ENCODE data around the gene MOB3B. TPM values are rescaled to one million over a fixed set of nuclear protein-coding genes. Genes with fewer than 3 reads are reported as not detected.

Gene MOB3B
- polyA plus RNA-seq, 1 experiment = 0.38 TPM

DNA sequence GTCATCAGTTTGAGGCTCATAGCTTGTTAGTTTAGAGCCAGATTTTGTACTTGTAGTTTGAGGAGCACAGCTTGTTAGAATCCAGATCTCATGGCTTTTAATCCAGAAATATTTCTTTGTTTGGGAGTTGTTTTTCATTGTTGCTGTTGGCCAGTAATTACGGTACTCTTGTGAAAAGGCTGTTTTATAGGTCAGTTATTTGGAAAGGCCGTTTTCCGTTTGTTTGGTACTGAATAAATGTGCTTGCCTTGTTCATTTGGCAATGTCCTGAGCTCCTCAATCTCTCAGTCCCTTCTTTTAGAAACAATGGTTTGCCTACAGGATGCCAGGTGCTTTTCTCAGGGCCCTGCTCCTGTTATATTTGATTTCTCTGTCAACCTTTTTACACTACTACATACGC lies 4.5 kb upstream of the MOB3B start:
- DNase-seq (ENCODE audit: low read depth, low spot score) = no peak
- H3K27me3 ChIP-seq (ENCODE audit: control insufficient read depth, insufficient read depth, low read length) = peaks cover 10% of the 10 kb centered on the region
- POLR2A ChIA-PET = no interaction called here
- H3K4me3 ChIP-seq (ENCODE audit: low read depth, low read length) = no peak overlapping the region
- no peak for TF ChIP-seq CTCF (IDR thresholded peaks at IDR 0.05; ENCODE audit: low read depth, low read length)
- no peak overlapping the region for H3K27ac ChIP-seq (ENCODE audit: low read depth, low read length)
- no peaks in the 10 kb centered on the region; the same call in 1 of the 2 replicates for H3K9me3 ChIP-seq (ENCODE audit: control insufficient read depth, insufficient read depth, low read length)
- CTCF ChIA-PET = interaction anchor here (0.7 to 3.1 kb wide), 2 partner anchors 11 to 14 kb away, joined by 3 to 13 read pairs; no protein-coding TSS in a partner anchor

- H3K27ac ChIP-seq (ENCODE audit: low read depth, low read length) = no peak overlapping the region
- no peak for TF ChIP-seq CTCF (IDR thresholded peaks at IDR 0.05; ENCODE audit: low read depth, low read length)
- POLR2A ChIA-PET = no interaction called here
- no peak overlapping the region for H3K4me3 ChIP-seq (ENCODE audit: low read depth, low read length)
- H3K27me3 ChIP-seq (ENCODE audit: control insufficient read depth, insufficient read depth, low read length) = peaks cover 17% of the 10 kb centered on the region
- CTCF ChIA-PET = interaction anchor here (0.7 to 3.1 kb wide), 4 partner anchors 12 to 200 kb away, joined by 3 to 13 read pairs (median 6); no protein-coding TSS in a partner anchor
- DNase-seq (ENCODE audit: low read depth, low spot score) = no peak
- no peaks in the 10 kb centered on the region; the same call in 1 of the 2 replicates for H3K9me3 ChIP-seq (ENCODE audit: control insufficient read depth, insufficient read depth, low read length)
These were observed 3.7 kb upstream of the MOB3B start for GRCh38 chr9:27533311-27533710.

DNA sequence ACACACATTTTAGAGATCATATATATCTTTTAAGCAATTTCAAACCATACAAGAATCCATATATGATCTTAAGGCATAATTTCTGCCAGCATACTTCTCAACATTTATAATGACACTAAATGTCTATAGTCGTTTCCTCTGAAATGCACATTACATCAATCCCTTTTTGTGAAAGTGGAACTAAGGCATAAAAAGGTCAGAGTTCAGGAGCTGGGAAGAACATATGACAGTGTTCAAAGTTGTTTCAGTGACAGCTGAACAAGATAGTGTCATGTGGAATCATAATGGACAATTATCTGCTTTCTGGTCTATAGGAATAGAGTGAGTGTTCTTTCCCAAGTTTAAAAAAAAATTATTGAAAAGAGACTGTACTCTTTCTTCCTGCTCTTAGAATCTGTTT lies 2.4 kb upstream of the MOB3B start:
- POLR2A ChIA-PET = no interaction called here
- DNase-seq (ENCODE audit: low read depth, low spot score) = no peak
- Histone ChIP-seq H3K9me3 (ENCODE audit: control insufficient read depth, insufficient read depth, low read length) (no peaks in the 10 kb centered on the region; the same call in 1 of the 2 replicates), H3K27ac (ENCODE audit: low read depth, low read length) (no peak overlapping the region), H3K4me3 (ENCODE audit: low read depth, low read length) (no peak overlapping the region), H3K27me3 (ENCODE audit: control insufficient read depth, insufficient read depth, low read length) (peaks cover 29% of the 10 kb centered on the region)
- no peak for TF ChIP-seq CTCF (IDR thresholded peaks at IDR 0.05; ENCODE audit: low read depth, low read length)
- CTCF ChIA-PET = interaction anchor here (0.6 to 3.1 kb wide), 4 partner anchors 13 to 591 kb away, joined by 4 to 13 read pairs (median 6); no protein-coding TSS in a partner anchor

DNA sequence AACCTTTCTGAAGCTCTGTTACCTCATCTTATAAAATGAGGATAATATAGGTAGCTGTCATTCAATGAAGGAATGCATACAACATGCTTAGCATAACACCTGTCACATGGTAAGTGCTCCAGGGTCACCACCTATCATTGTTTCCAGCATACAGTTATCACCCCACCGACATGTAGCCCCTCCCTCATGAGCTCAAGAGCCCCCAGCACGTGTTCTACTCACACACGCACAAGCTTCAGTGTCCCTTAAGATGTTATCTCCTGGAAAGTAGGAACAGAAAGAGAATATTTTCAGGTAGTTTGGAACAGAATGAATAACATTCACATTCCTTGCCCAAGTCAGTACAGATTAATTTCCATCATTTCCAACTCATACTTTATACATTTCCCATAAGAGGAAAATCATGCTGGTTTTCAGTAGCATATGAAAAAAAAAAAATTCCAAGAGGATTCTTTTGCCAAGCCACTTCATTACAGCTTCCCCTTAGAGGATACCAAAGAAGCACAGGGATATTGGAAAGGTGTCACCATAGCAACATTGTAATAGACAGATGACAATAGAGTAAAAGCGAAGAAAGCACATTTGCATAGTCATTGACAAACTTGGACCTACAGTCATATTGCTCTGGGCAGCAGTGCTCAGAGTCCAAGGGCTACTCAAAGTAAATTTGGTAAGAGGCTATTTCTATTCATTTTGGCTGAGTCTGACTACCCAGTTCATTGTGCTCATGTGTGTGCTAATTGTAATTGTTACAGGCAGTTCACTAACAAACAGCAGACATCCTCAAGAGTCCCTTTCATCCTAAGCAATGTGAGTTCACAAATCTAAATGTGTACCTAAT lies 1.5 kb upstream of the MOB3B start:
- CTCF ChIA-PET = interaction anchor here (0.6 to 2.6 kb wide), 9 partner anchors 8 to 203 kb away, joined by 3 to 41 read pairs (median 6); no protein-coding TSS in a partner anchor
- Histone ChIP-seq H3K9me3 (ENCODE audit: control insufficient read depth, insufficient read depth, low read length) (no peaks in the 10 kb centered on the region; the same call in 1 of the 2 replicates), H3K4me3 (ENCODE audit: low read depth, low read length) (no peak overlapping the region), H3K27me3 (ENCODE audit: control insufficient read depth, insufficient read depth, low read length) (peaks cover 30% of the 10 kb centered on the region), H3K27ac (ENCODE audit: low read depth, low read length) (no peak overlapping the region)
- no peak for TF ChIP-seq CTCF (IDR thresholded peaks at IDR 0.05; ENCODE audit: low read depth, low read length)
- no peak for DNase-seq (ENCODE audit: low read depth, low spot score)
- POLR2A ChIA-PET = no interaction called here

- TF ChIP-seq CTCF (IDR thresholded peaks at IDR 0.05; ENCODE audit: low read depth, low read length) = no peak
- no peak for DNase-seq (ENCODE audit: low read depth, low spot score)
- ChIA-PET POLR2A (interaction anchor here (0.6 to 0.8 kb wide), 2 partner anchors 196 to 496 kb away, joined by 3 read pairs; no protein-coding TSS in a partner anchor), CTCF (interaction anchor here (0.7 to 2.6 kb wide), 10 partner anchors 10 to 249 kb away, joined by 3 to 41 read pairs (median 4); no protein-coding TSS in a partner anchor)
- H3K4me3 ChIP-seq (ENCODE audit: low read depth, low read length) = peak overlapping the region; percentile 64
- peaks cover 31% of the 10 kb centered on the region for H3K27me3 ChIP-seq (ENCODE audit: control insufficient read depth, insufficient read depth, low read length)
- H3K9me3 ChIP-seq (ENCODE audit: control insufficient read depth, insufficient read depth, low read length) = no peaks in the 10 kb centered on the region; the same call in 1 of the 2 replicates
- H3K27ac ChIP-seq (ENCODE audit: low read depth, low read length) = no peak overlapping the region
These were observed 713 bp downstream of the MOB3B start for GRCh38 chr9:27528886-27529315.
